ENCODE measurements around the gene INPP5K. TPM values are rescaled to one million over a fixed set of nuclear protein-coding genes. Genes with fewer than 3 reads are reported as not detected.

The INPP5K gene
- total and polyA plus RNA-seq, 2 donors (not counting 1 experiment from before 2014, with no cell fraction given): 53.8 to 77.9 TPM

GRCh38 chr17:1485423-1486376 is 30.7 kb downstream of the INPP5K start:
- intact Hi-C loops (cut with micrococcal nuclease): loop anchor here (1.0 to 5.0 kb wide), 5 partner anchors 11 to 288 kb away; partner anchors contain the start of gene CRK
- peak overlapping the region; percentile 42 for H2AFZ ChIP-seq (ENCODE audit: insufficient read depth, low read depth, low read length, poor library complexity, severe bottlenecking)
- peak overlapping the region; percentile 98 for H3K27ac Mint-ChIP-seq
- H3K4me3 ChIP-seq (ENCODE audit: control extremely low read depth in 1 of 5, extremely low read depth in 1 of 5, insufficient read depth in 1 of 5, low read depth in 2 of 5, low read length in 4 of 5): peak overlapping the region; percentile 45 to 84 (median 78)
- ATAC-seq (ENCODE audit: low read depth) (peak; percentile 19), DNase-seq (peak; percentile 69)
- ChIA-PET CTCF (interaction anchor here (0.7 to 3.6 kb wide), 7 partner anchors 11 to 120 kb away, joined by 3 to 23 read pairs (median 5); partner anchors contain the start of genes CRK and INPP5K), POLR2A (interaction anchor here (1.2 to 3.9 kb wide), 4 partner anchors 11 to 305 kb away, joined by 3 to 24 read pairs (median 16); partner anchors contain the start of gene INPP5K)
- H3K9me3 ChIP-seq (ENCODE audit: control extremely low read depth in 1 of 3, control insufficient read depth in 2 of 3, insufficient read depth in 1 of 3, low read length in 2 of 3): no peaks in the 10 kb centered on the region
- H3K36me3 ChIP-seq (replicated peaks in 1 of 2; ENCODE audit: control extremely low read depth in 1 of 2, control insufficient read depth in 1 of 2, extremely low read depth in 1 of 2, insufficient read depth in 2 of 2, low read length in 1 of 2): peaks cover 0 to 23% of the 10 kb centered on the region in 2 experiments
- peaks cover 18 to 47% of the 10 kb centered on the region in 2 donors for H3K4me1 ChIP-seq (ENCODE audit: control insufficient read depth in 2 of 2, insufficient read depth in 2 of 2, low read length in 2 of 2)
- H3K9me3 Mint-ChIP-seq (ENCODE audit: insufficient read depth): no peaks in the 10 kb centered on the region
- WGBS (ENCODE audit: insufficient coverage): under 1% methylated on average over 107 of the region's 127 CpGs
- H3K27me3 ChIP-seq (replicated peaks in 1 of 4; ENCODE audit: control extremely low read depth in 1 of 4, control insufficient read depth in 3 of 4, insufficient read depth in 4 of 4, low read length in 3 of 4): no peaks in the 10 kb centered on the region
- H4K20me1 ChIP-seq (ENCODE audit: control insufficient read depth, insufficient read depth, low read length, poor library complexity, severe bottlenecking): peaks cover 26% of the 10 kb centered on the region
- TF ChIP-seq CTCF (IDR thresholded peaks at IDR 0.05) (no peak), EZH2 (IDR thresholded peaks at IDR 0.05; ENCODE audit: borderline replicate concordance, insufficient read depth, low read depth, low read length, poor library complexity, severe bottlenecking) (no peak)
- H3K9ac ChIP-seq (ENCODE audit: low read length): peak overlapping the region; percentile 89
- peak overlapping the region; percentile 98 for H3K4me2 ChIP-seq (replicated peaks; ENCODE audit: low read depth, low read length, poor library complexity, severe bottlenecking)
- H3K27ac ChIP-seq (ENCODE audit: low read length in 2 of 2): peak overlapping the region; percentile 90 to 95
- peaks cover 26% of the 10 kb centered on the region for H3K79me2 ChIP-seq (ENCODE audit: control insufficient read depth, insufficient read depth, low read length)
- H3K27me3 Mint-ChIP-seq: no peaks in the 10 kb centered on the region
- H3K4me1 Mint-ChIP-seq: peaks cover 38% of the 10 kb centered on the region
- H3K4me3 Mint-ChIP-seq: peak overlapping the region; percentile 95

Data from B cell (primary cell).